ENCODE measurements around the gene DCAKD.

The DCAKD gene

DNA sequence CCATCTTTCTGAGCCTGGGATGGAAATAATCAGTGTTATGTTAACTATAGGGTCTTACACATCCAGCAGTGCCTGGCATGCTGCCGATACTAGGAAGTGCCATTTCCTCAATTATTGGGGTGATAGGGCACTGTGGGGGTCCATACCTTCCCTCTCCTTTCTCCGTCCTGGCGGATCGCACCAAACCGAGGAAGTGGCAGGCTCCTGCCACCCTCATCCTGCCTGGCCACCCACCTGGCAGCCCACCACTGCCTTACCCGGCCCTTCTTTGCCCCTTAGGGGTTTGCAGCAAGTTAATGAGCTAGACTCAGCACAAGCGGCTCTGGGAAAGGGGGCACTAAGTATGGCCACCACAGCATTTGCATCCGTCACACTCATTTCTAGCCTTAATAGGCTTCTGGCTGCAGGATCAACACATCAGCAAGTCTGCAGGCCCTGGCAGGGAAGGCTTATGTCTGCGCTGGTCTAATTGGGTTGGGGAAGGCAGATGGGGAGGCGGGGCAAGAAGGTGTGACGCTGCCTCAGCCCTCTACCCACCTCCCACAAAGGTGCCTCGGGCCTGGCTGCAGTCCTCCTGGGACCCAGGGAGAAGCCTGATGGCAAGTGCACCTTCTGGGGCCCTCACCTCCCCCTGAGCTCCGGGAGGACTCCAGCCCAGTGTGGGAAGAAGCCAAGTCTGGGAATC is 28.6 kb downstream of the DCAKD start:
- no peak overlapping the region for H3K27ac ChIP-seq
- TF ChIP-seq, protein P1, sequence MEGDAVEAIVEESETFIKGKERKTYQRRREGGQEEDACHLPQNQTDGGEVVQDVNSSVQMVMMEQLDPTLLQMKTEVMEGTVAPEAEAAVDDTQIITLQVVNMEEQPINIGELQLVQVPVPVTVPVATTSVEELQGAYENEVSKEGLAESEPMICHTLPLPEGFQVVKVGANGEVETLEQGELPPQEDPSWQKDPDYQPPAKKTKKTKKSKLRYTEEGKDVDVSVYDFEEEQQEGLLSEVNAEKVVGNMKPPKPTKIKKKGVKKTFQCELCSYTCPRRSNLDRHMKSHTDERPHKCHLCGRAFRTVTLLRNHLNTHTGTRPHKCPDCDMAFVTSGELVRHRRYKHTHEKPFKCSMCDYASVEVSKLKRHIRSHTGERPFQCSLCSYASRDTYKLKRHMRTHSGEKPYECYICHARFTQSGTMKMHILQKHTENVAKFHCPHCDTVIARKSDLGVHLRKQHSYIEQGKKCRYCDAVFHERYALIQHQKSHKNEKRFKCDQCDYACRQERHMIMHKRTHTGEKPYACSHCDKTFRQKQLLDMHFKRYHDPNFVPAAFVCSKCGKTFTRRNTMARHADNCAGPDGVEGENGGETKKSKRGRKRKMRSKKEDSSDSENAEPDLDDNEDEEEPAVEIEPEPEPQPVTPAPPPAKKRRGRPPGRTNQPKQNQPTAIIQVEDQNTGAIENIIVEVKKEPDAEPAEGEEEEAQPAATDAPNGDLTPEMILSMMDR (conservative IDR thresholded peaks at IDR 0.05) = no peak
- no peak for TF ChIP-seq ZFX (IDR thresholded peaks at IDR 0.05)

DNA sequence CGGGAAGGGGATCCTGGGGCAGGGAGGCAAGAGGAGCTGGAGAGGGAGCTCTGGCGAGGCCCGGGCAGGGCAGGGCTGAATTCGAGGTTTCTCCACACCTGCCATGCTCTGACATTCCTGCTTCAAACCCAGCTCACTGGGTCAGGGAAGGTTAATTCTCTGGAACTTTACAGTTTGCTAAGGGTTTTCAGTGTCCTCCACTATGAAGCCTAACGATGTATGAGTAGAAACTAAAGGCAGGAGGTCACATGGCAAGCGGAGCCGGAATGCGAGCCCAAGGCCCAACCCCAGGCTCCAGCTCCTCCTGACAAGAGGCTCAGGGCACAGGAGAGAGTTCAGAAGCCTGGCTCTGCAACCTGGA is 29.2 kb downstream of the DCAKD start:
- TF ChIP-seq, protein P1 (conservative IDR thresholded peaks at IDR 0.05) = peak; percentile 52
- TF ChIP-seq ZFX (IDR thresholded peaks at IDR 0.05) = no peak
- no peak overlapping the region for H3K27ac ChIP-seq

DNA sequence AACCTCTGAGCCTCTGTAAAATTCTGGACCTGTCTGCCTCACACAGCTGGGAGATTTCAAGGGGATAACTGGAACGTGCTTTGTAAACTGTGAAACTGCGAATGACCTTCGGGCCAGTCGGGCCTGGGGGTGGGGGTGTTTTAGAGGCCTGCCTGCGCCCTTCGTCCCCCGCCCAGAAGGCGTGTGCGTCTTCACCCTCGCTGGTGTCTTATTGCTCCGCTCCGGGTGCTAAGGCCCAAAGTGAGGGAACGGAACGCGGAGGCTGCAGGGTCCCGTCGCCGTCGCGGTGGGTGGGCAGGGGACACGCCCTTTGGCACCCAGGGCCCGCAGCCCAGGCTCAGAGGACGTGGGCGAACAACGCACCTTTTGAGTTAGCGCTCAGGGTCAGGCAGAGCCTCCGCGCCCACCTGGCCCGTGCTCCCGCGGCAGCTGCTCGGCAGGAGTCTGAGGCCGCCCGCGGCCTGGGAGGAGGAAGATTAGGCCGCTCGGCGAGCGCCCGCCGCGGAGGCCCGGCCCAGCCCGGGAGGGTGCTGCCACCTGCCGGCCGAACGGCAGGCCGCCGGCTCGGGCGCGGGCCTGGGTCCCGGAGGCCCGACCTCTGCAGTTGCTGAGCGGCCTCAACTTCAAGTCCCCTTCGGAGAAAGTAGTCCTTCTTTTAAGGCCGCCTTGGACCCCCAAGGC is 29.7 kb downstream of the DCAKD start:
- TF ChIP-seq, protein P1 (conservative IDR thresholded peaks at IDR 0.05) = peak; percentile 99
- TF ChIP-seq ZFX (IDR thresholded peaks at IDR 0.05) = peak; percentile 40; the same call in 1 of the 2 replicates
- 0 out of 2 replicates have a peak overlapping the region, but pooled peaks have one; percentile 1 for H3K27ac ChIP-seq

DNA sequence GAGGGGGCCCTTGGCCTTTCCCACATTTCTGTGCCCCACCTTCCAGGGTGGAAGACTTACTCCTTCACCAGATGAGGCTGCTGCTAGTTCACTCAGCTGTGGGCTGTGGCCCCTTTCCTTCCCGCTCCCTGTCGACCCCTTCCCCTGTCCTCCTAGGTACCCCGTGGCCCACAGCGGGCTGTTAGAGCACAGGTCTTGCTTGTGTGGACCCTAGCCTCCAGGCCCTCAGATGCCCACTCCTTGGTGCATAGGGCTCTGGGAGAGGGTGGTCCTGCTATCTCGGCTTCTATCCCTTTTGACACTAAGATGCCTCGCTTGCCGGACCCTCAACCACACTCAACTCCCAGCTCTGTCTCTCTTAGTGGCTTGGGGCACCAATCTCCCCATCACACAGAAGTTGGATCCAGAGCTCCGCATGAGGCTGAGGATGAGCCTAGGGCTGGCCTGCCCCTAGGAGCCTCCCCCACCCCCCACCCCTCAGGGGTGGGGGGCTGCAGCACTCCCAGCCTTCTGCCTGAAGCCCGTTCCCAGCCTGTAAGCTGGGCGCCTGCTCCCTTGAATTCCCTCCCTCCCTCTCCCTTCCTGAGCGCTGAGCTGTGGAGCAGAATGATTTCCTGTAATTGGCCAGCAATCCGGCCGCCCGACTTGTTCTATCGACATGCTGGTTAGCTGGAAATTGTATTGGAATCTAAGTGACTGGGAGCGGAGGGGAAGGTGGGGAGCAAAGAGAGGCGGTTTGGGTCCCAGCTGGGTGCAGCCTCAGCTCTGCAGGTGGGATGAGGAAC is 30.9 kb downstream of the DCAKD start:
- no peak overlapping the region for H3K27ac ChIP-seq

DNA sequence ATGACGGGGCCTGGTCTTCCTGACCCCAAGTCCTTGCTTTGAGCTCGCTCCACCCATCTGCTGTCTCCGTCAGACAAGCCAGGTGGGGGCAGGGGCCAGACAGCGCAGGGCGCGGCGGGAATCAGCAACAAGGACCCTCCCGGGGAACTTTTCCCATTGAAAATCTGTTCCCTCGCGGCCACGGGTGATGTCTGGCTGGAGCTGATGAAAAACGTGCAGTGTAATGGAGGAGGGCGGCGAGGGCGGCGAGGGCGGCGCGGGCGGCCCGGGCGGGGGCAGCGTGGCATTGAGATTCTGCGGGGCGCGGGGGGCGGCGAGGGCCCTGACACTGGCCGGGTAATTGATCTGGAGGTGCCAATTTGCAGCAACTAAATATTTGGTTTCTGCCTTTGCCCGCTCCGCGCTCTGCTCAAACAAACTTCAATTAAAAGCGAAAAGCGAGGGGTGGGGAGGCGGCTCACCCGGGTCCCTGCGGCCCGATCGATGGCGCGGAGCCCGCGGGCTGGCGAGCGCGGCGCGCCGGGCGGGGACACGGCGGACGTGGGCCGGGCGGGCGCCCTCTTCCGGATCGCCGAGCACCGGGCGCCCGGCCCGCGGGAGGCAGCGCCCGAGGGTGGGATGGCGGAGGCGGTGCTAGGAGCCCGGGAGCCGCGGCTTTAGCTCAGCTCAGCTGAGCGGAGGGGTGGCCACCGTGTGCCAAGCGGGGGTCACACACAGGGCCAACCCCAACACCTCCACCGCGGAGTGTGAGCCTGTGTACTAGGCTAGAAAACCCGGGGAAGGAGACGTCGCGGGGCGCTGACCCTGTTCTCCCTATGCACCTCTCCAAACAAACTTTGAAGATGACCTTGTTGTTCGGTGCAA is 32.4 kb downstream of the DCAKD start:
- peak overlapping the region; percentile 35 for H3K27ac ChIP-seq

More for the DNA sequence above, 30.9 kb downstream of the DCAKD start:
- no peak for TF ChIP-seq ZFX (IDR thresholded peaks at IDR 0.05)
- TF ChIP-seq, protein P1 (conservative IDR thresholded peaks at IDR 0.05) = no peak

DNA sequence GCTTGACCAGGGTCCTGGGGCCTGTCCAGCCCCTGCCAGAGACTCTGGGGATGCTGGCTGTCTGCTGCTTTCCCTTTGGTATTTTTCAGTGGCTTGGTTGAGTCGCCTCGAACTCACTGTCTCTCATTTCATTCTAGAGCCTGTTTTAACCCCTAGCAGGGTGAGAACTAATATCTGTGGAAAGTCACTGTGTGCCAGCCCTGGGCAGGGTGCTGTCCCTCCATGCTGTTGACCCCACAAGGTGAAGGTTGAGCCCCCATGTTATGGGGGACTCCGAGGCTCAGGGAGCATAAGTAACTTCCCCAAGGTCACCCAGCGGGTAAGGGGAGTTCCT is 33.0 kb downstream of the DCAKD start:
- peak overlapping the region; percentile 35; the same call in 1 of the 2 replicates for H3K27ac ChIP-seq
- TF ChIP-seq, protein P1 (conservative IDR thresholded peaks at IDR 0.05) = no peak
- TF ChIP-seq ZFX (IDR thresholded peaks at IDR 0.05) = no peak

More for the DNA sequence above, 32.4 kb downstream of the DCAKD start:
- TF ChIP-seq, protein P1 (conservative IDR thresholded peaks at IDR 0.05) = peak; percentile 93
- TF ChIP-seq ZFX (IDR thresholded peaks at IDR 0.05) = 0 out of 2 replicates have a peak, but pooled peaks have one; percentile 5

Data from C4-2B (cell line).